Measurements from ENCODE around the gene DIP2B.

DNA sequence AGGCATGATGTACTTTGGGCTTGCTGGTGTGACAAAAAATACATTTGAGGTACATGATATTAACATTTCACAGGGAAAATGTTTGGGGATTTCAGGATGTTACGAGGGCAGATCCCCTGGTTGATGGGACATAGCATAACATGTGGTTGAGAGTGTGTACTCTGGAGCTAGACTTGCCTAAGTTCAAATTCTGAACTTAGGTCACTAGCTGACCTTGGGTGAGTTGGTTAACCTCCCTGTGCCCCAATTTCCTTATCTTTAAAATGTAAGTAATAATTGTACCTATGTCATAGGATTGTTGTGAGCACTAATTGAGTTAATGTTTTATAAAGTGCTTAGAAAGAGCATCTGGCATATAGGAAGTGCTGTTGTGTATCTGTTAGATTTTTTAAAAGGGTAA, 194.4 kb downstream of the DIP2B start:
- TF ChIP-seq POLR2AphosphoS5 (IDR thresholded peaks at IDR 0.05; ENCODE audit: borderline replicate concordance, low read depth, low read length): no peak
- no peak for TF ChIP-seq EZH2 (IDR thresholded peaks at IDR 0.05)
